Measurements from ENCODE around the gene KIAA1958.

DNA sequence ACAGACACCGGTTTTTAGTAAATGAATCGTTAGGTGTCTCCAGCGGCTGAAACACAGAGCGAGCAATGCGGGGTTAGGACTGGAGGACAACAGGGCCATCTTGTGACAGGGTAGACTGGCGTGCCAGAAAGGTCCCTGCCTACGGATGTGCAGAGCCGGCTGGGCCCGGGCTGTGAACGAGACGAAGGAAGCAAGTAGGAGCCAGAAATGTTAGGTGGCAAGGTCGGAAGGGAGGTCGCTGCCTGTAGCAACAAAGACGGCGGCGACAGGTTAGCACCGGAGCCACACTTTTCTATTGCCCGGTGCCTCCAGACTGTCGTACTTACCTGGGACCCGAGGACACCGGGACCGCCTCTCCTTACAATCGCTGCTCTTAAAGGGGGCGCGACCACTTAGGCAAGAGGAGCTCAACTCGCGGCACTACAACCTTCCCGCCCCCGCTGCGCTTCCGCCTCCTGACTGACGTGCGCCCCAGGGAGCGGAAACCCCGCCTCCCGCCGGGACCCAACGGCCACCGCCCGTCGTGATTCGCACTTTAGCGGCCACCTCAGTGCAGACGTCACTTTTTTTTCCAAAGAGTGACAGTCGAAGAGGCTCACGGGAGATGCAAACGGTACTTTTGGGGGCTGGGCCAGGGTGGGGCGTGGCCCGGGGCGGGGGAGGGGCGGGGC, 231.2 kb downstream of the KIAA1958 start, which contains the start of gene INIP:
- TF ChIP-seq SIRT6 (IDR thresholded peaks at IDR 0.05; ENCODE audit: low read length) (no peak), RAD21 (IDR thresholded peaks at IDR 0.05 in 1 of 2, conservative IDR thresholded peaks at IDR 0.05 in 1 of 2; ENCODE audit: low read depth in 2 of 2, low read length in 2 of 2) (peak; percentile 21 to 39; a peak in 3 of 4 replicates)

All from H1 (cell line).